ENCODE results near the gene CHL1. TPM values are rescaled to one million over a fixed set of nuclear protein-coding genes. Genes with fewer than 3 reads are reported as not detected.

CHL1 gene
- total and polyA plus RNA-seq, 8 donors, result 0.62 to 25.3 (median 10.5) TPM

- 17 to 40% (median 25%) methylated on average over 3 of the region's 3 CpGs for WGBS, 5 donors
- Histone ChIP-seq H3K4me3 (no peak overlapping the region), H3K27ac (no peak overlapping the region), H3K9me3 (no peaks in the 10 kb centered on the region), H3K4me1 (no peaks in the 10 kb centered on the region), H3K27me3 (peaks cover 0 to 3% (median 0%) of the 10 kb centered on the region in 3 donors), H3K36me3 (no peaks in the 10 kb centered on the region)
- intact Hi-C loops (cut with DNase I; ENCODE audit: low total_unique reads), result no loop called here
- DNase-seq, result no peak
- TF ChIP-seq POLR2AphosphoS5 (IDR thresholded peaks at IDR 0.05) (no peak), EP300 (IDR thresholded peaks at IDR 0.05) (no peak), POLR2A (IDR thresholded peaks at IDR 0.05) (no peak), CTCF (IDR thresholded peaks at IDR 0.05) (no peak)
These were observed 98.6 kb downstream of the CHL1 start for GRCh38 chr3:295166-295565.

- intact Hi-C loops (cut with DNase I; ENCODE audit: low total_unique reads), result no loop called here
- Histone ChIP-seq H3K27ac (no peak overlapping the region), H3K9me3 (no peaks in the 10 kb centered on the region), H3K4me3 (no peak overlapping the region), H3K27me3 (peaks cover 0 to 3% (median 0%) of the 10 kb centered on the region in 3 donors), H3K36me3 (no peaks in the 10 kb centered on the region), H3K4me1 (no peaks in the 10 kb centered on the region)
- no peak for TF ChIP-seq POLR2AphosphoS5 (IDR thresholded peaks at IDR 0.05)
- no peak for TF ChIP-seq POLR2A (IDR thresholded peaks at IDR 0.05)
- no peak for TF ChIP-seq CTCF (IDR thresholded peaks at IDR 0.05)
- TF ChIP-seq EP300 (IDR thresholded peaks at IDR 0.05), result no peak
- 65 to 75% (median 68%) methylated on average over 3 of the region's 3 CpGs for WGBS, 5 donors
- no peak for DNase-seq
These were observed 101.0 kb downstream of the CHL1 start for GRCh38 chr3:297585-297984.

GRCh38 chr3:299590-300301, 103.2 kb downstream of the CHL1 start:
- Histone ChIP-seq H3K4me3 (no peak overlapping the region), H3K4me1 (no peaks in the 10 kb centered on the region), H3K27ac (no peak overlapping the region), H3K36me3 (no peaks in the 10 kb centered on the region), H3K27me3 (peaks cover 0 to 3% (median 0%) of the 10 kb centered on the region in 3 donors), H3K9me3 (peaks cover 0 to 5% (median 1%) of the 10 kb centered on the region in 4 donors)
- intact Hi-C loops (cut with DNase I; ENCODE audit: low total_unique reads), result no loop called here
- no peak for TF ChIP-seq CTCF (IDR thresholded peaks at IDR 0.05)
- no peak for TF ChIP-seq EP300 (IDR thresholded peaks at IDR 0.05)
- no peak for TF ChIP-seq POLR2A (IDR thresholded peaks at IDR 0.05)
- TF ChIP-seq POLR2AphosphoS5 (IDR thresholded peaks at IDR 0.05), result no peak
- no peak for DNase-seq
- 53 to 70% (median 61%) methylated on average over 5 of the region's 5 CpGs for WGBS, 5 donors

GRCh38 chr3:307182-307581, 110.6 kb downstream of the CHL1 start:
- Histone ChIP-seq H3K4me3 (no peak overlapping the region), H3K27me3 (peaks cover 0 to 12% (median 4%) of the 10 kb centered on the region in 3 donors), H3K9me3 (peaks cover 0 to 5% (median 1%) of the 10 kb centered on the region in 4 donors), H3K36me3 (no peaks in the 10 kb centered on the region), H3K4me1 (no peaks in the 10 kb centered on the region), H3K27ac (no peak overlapping the region)
- no peak for DNase-seq
- intact Hi-C loops (cut with DNase I; ENCODE audit: low total_unique reads), result no loop called here
- TF ChIP-seq POLR2AphosphoS5 (IDR thresholded peaks at IDR 0.05), result no peak
- 33 to 65% (median 47%) methylated on average over 2 of the region's 2 CpGs for WGBS, 5 donors

Measured in stomach (tissue), 9 donors.